ENCODE data around the gene ZNF620.

GRCh38 chr3:40490916-40491315 lies 14.9 kb upstream of the ZNF620 start:
- TF ChIP-seq CTCF (IDR thresholded peaks at IDR 0.05; ENCODE audit: low read length) (no peak), EZH2phosphoT487 (IDR thresholded peaks at IDR 0.05; ENCODE audit: low read length) (no peak)
